NCI-H2029 (cell line): Measurements from ENCODE around the gene ATG5.
"Not testable (repeated sequence)": the region's sequence is repeated elsewhere in the genome, so short reads cannot be mapped to it uniquely, and the experiment has no call there.

ENCODE experiments used
- DNase-seq: peaks from one replicate; lab custom pipeline; 2025; lab: John Stamatoyannopoulos, UW

ATG5 gene

DNA sequence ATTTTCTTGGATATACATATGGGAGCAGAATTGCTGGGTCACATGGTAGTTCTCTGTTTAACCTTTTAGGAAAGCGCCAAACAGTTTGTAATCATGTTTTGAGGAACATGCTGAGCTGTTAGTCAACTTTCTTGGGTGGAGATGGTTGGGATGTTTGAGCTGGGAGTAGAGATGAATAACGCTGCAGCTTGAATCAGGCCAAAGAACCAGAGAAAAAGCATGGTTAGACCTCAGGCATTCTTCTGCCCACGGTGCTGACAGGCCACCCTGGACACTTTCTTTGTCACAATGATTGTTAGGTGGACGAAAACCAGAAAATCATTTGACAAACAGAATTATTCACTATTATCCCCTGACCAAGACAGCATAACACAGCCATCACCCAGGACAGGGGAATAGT lies 172.6 kb downstream of the ATG5 start:
- no peak for DNase-seq

DNA sequence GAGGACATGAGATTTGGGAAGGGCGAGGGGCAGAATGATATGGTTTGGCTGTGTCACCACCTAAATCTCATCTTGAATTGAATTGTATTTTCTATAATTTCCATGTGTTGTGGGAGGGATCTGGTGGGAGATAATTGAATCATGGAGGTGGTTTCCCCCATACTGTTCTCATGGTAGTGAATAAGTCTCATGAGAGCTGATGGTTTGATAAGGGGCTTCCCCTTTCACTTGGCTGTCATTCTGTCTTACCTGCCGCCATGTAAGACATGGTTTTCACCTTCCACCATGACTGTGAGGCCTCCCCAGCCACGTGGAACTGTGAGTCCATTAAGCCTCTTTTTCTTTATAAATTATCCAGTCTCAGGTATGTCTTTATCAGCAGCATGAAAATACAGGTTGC lies 173.1 kb downstream of the ATG5 start:
- DNase-seq: not testable (repeated sequence)

DNA sequence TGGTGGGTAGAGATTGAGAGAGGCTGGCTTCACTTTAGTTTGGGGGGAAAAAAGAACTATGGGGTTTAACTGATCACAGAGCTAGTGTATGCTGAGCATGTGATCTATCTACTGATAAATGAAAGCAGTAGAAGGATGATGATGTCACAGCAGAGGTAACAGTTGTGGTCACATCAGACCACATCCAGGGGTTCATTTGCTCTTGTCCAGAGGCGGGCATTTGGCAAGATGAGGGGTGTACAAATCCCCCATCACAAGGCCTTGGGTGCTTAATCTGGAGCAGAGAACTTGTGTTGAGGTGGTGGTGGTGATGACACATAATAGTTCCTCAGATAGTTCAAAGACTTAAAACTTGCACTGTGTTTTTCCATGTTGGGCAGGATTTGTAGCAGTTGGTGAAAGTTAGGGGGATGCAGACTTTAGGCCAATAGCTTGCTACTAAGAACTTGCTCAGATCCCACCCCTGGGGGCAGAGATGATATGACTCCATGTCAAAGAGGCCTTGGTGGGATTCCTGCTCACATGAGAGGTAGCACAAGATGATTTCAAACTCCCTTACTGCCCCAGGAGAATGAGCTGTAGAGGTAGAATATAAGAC lies 176.0 kb downstream of the ATG5 start:
- no peak for DNase-seq

DNA sequence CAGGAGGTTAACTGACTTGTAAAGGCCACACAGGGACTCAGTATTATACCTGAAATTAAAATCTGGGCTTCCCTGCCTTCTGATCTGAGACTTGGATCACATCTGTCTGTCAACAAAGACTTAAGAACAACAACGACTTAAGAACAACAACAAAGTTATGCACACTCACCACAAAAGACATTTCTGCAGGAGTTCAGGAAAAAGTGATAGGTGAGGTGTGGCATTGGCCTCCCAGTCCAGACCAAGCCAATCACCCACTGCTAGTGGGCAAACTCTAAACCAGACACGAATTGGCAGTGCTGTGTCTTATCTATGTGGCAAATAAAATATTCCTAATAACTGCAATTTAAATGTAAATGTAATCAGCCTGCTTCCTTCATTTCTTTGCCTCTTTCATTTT lies 178.1 kb downstream of the ATG5 start:
- no peak for DNase-seq

DNA sequence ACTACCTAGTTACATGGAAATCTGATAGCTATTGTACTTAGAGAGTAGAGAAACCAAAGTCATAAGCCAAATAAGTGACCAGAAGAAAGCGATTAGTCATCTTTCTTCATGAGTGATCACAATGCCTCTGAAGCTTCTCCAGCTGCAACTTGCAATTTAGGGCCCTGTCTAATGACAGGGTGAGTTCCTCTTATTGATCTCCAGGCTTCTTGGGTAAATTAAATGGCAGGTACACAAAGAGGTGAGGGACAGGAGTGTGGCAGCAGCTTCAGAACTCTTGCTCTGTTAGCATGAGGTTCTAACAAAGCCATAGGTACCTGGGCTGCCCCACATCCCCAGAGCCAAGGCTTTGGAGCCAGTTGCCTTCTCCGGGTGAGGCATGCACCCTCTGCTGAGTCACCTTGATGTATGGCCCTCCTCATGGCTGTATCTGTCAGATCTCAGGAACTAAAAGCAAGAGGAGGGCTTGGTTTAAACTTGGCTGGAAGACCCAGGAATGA lies 178.7 kb downstream of the ATG5 start:
- DNase-seq: no peak

DNA sequence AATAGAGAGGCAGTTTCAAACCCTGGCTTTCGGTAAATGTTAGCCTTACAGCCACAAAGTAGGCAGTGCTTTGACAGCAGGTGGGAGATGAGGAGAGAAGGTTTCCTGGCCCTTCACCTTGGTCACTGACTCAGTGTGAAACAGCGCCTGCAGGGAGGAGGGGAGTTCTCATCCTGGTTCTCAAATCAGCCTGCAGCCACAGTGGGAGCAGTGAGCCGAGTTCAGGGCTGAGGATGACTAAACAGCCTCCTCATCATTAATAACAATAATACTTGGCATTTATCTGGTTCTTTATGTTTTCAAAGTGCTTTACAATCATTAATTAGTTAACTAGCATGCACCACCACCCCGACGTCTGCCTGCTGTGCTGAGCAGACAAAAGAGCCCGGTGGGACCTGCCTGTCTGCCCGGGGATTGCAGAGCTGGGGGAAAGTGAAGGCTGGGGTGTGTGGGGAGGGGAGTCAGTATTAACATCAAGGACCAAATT lies 179.8 kb downstream of the ATG5 start:
- no peak for DNase-seq

DNA sequence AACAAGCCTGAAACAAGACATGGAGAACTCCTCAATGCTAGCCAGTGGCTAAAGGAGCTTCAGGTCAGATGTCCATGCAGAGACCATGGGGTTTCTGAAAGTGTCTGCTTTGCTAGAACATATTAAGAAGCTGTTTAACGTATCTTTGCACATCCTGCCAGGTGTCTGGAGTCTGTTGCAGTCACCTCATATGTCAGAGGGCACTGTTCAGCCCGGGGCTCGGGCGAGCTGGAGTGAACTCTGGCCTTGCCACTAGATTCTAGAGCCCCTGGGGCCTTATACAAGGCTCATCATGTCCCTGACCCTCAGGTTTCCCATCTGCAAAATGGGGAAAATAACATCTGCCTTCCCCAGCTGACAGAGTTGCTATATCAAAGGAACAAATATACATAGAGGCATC lies 180.4 kb downstream of the ATG5 start:
- DNase-seq: no peak

DNA sequence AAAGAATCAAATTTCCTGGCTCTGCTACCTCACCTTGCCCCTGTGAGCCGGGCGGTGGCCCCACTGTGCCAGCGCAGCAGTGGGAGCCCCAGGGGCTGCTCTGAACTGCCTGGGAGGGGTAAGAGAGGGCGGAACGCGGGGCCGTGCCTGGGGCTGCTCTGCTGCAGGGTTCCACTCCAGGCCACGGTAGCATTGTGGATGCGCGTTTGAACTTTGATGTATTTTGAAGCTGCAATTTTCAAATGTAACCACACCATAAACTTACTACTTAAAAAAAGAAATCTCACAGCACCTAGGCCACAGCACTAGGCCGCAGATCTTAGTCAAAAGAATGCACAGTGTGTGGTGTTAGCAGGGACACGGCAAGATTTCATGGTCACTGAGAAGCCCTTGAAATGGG lies 181.9 kb downstream of the ATG5 start:
- no peak for DNase-seq

DNA sequence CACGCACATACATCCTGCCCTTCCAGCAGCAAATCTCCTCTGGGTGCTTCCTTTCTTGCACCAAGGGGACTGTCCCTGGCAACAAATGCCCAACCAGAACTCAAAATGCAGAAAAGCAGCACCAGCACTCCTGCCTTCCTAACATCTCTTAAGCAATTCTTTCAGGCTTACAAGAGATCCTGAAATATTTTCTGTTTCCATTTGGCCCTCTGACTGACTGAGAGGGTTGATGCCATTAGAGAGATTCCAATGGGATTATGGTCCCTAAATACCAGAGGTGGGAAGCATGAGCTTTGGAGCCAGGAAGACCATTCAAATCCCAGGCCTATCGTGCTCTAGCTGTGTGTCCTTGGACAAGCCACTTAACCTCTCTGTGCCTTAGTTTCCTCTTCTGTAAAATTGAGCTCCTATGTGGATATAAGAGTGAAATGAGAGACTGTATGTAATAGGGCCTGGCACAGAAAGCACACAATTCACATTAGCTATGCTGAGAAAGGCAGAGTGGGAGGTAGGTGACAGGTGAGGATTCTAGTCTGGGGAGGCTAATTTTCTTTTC lies 182.6 kb downstream of the ATG5 start:
- DNase-seq: no peak

DNA sequence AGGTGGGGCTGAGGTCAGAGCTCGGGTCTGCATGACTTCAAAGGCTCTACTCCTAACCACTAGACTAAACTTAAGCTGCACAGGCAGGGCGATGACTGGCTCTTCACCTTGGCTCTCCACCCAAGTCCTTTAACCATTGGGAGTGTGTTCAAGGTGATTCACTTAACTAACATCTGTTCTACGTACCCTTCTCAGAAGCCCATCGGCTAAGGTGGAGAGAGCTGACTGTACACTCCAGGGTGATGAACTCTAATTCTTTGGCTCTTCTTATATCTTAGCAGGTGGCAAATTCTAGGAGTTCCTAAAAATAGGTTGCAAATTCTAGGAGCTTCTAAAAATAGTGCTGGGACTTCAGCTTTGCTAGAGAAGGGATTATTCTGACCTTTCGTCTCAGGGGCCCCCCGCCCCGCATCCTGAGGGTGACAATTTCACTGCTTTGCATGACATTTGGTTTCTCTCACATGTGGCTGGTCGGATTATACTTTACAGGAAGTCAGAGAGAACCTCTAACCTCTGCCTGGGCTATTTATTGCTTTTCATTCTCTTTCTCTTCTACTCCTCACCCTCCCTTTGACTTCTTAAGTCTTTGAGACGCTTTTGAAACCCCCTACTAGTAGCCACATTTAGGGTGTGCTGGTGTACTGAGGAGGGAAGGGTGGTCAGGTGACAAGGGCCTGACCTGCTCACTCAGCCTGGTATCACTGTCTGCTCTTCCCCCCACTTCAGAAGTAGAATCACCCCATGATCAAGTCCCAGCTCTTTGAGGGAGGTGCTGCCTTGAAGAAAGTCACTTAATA lies 183.9 kb downstream of the ATG5 start:
- no peak for DNase-seq

DNA sequence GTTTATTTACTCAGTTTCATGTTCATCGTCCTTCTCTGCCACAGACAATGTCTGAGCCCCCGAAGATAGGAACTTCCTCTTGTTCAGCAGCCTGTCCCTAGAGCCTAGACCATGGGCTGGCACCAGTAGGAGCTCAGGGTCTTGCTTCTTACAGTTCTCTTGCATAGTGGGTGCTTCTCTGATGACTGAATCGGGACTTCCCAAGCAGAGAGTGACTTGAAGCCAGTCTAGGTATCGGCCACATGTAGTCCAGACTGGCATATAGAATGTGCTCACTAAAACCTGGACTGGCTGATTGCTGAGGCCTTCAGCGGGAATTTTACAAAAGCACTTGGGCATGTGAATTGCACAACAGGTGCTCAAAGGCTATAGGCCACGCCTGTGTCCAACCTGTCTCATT lies 187.4 kb downstream of the ATG5 start:
- DNase-seq: no peak

DNA sequence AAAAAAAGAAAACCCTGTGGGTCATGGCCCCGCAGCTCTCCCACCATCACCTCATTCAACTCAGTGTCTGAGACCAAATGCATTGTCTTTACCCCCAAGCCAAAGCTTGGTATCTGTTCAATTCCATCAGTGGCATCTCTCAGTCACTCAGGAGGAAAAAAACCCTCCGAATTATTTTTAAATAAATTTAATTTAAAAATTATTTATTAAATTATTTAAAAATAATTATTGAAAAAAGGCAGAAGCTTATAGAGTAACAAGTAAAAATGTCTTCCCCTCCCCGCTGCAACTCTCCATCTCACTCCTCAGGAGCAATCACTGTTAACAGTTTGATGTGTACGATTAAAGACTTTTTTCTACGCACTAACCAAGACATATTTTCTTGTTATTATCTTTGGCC lies 188.7 kb downstream of the ATG5 start:
- no peak for DNase-seq

DNA sequence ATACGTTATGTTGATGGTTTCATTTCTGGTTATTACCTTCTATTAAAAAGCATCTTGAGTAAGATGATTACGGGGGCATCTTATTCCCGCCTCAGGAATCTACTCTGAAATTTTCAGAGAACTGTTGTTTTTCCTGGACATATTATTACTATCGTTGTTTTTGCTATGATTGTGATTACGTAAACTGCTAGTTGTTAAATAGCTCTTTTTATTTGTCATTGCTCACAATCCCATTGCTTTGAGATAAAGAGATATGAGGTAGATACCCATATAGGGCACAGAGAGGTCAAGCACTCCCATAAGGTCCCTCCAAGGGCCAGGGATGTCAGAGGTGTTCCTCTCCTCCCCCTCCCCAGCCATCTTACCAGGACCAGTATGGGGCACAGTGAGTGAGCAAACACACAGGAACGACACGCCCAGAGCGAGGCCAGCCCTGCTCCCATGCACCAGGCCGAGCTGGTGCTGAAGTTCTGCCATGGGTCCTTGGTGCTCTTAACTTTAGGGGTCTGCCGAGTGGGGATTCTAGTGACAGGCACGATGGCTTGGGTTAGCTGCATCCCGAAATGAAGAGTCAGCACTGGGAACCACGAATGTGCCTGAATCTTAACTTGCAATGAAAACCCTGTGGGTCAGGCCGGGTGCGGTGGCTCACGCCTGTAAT lies 189.5 kb downstream of the ATG5 start:
- no peak for DNase-seq

DNA sequence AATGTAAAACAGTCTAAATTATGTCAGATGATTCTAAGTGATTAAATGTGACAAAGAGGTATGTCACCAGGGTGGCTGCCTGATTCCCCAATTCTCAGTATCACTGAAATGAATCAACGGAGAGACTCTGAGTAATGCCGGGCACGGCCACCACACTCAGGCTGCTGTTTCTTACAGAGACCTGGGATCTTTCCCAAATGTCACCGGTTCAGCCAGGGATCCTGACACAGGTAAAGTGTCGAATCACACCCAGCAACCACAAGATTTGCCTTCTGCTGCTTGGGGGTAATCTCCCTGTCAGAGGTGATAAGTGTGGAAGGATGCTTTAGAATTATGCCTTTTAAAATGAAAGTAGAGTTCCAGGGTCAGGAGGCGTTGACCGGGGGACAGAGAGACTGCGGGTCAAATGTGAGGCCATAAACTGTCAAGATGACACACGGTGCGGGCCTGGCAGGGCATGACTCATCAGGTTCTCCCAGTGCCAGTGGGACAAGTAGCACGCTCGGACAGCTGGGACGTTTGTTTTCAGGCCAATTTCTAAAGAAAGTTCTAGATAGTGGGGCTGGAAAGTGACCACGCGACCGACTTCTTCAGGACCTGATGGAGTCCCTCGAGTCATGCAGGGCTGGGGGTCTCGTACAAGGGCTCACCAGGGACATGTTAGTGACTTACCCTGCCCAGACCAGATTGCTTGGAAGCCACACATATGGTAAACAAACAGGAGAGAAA lies 190.5 kb downstream of the ATG5 start:
- DNase-seq: no peak
